Right atrium auricular region (tissue), 2 donors: ENCODE results near the gene GNG7. TPM values are rescaled to one million over a fixed set of nuclear protein-coding genes. Genes with fewer than 3 reads are reported as not detected.

Source experiments
- DNase-seq: peaks from one replicate; pipeline ENCODE4 v3.0.0-alpha.2; 2019; ENCODE audit warnings: low spot score
- H3K27ac ChIP-seq, 2 donors: fragments of 200-600 bp; sonication (generic); 1 replicate in 1 of 2; 2 replicates in 1 of 2; pipeline ENCODE4 v1.5.1; 2016 to 2019
- H3K27me3 ChIP-seq, 2 donors: fragments of 200-600 bp; sonication (generic); one replicate each; pipeline versions ENCODE4 v1.5.1 to v1.6.0; 2017 to 2019
- H3K36me3 ChIP-seq: fragments of 200-600 bp; sonication (generic); one replicate; pipeline ENCODE4 v1.5.1; 2016
- H3K4me1 ChIP-seq, 2 donors: fragments of 200-600 bp; sonication (generic); one replicate each; pipeline versions ENCODE4 v1.5.1 to v1.6.0; 2017 to 2019
- H3K4me3 ChIP-seq, 2 donors: fragments of 200-600 bp; sonication (generic); 1 replicate in 1 of 2; 2 replicates in 1 of 2; pipeline ENCODE4 v1.5.1; 2017 to 2019; ENCODE audit warnings: mild to moderate bottlenecking in 1 of 2, moderate library complexity in 1 of 2
- H3K9me3 ChIP-seq, 2 donors: fragments of 200-600 bp; sonication (generic); one replicate each; pipeline ENCODE4 v1.5.1; 2019
- CTCF ChIP-seq, 2 donors: fragments of 200-600 bp; sonication (generic); IDR thresholded peaks; one replicate each; pipeline ENCODE4 v1.5.1; 2019; ENCODE audit warnings: antibody characterized with exemption in 2 of 2
- total RNA-seq, 2 donors: library from RNA; depleted of rRNA; stranded (reverse); fragments of >200 nt; gene quantifications; one replicate each; pipeline ENCODE4 v1.1.0, GENCODE V29; 2016

GNG7 gene
- total RNA-seq, 2 donors from 2014 or later = 18.0 to 22.8 TPM

DNA sequence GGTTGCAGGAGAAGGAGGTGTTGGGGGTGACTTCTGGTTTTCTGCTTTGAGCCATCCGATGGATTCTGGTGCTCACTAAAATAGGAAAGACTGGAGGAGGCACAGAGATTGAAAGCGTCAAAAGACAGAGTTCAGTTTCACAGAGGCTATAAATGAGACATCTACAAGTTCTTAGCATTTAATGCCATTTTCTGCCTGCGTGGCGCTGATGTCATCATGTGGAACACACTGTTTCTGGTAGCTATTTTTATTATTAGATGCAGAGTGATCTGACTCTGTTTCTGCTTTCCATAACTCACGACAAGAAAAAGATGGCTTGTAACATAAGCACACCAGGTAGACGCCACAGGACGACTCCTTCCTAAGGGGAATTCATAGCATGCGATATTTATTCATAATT, 40.6 kb upstream of the GNG7 start:
- TF ChIP-seq CTCF (IDR thresholded peaks at IDR 0.05) = no peak
- no peaks in the 10 kb centered on the region for H3K36me3 ChIP-seq
- peaks cover 0 to 8% of the 10 kb centered on the region in 2 donors for H3K4me1 ChIP-seq
- H3K27ac ChIP-seq = no peak overlapping the region
- no peaks in the 10 kb centered on the region for H3K27me3 ChIP-seq
- no peak overlapping the region for H3K4me3 ChIP-seq
- DNase-seq = no peak
- no peaks in the 10 kb centered on the region for H3K9me3 ChIP-seq

- no peaks in the 10 kb centered on the region for H3K27me3 ChIP-seq
- peaks cover 9% of the 10 kb centered on the region for H3K36me3 ChIP-seq
- no peak for TF ChIP-seq CTCF (IDR thresholded peaks at IDR 0.05)
- no peak for DNase-seq
- H3K27ac ChIP-seq = no peak overlapping the region
- H3K9me3 ChIP-seq = no peaks in the 10 kb centered on the region
- peaks cover 0 to 8% of the 10 kb centered on the region in 2 donors for H3K4me1 ChIP-seq
- H3K4me3 ChIP-seq = peak overlapping the region; percentile 88 to 98
These were observed 37.8 kb upstream of the GNG7 start for GRCh38 chr19:2740314-2740656.

- H3K36me3 ChIP-seq = peaks cover 15% of the 10 kb centered on the region
- H3K4me3 ChIP-seq = peak within 1 kb of the TSS; percentile 88 to 98
- H3K27ac ChIP-seq = peak within 1 kb of the TSS; percentile 63 to 82
- peak; percentile 20 to 34 for TF ChIP-seq CTCF (IDR thresholded peaks at IDR 0.05)
- peaks cover 0 to 8% of the 10 kb centered on the region in 2 donors for H3K4me1 ChIP-seq
- DNase-seq = peak; percentile 97
- no peaks in the 10 kb centered on the region for H3K27me3 ChIP-seq
- no peaks in the 10 kb centered on the region for H3K9me3 ChIP-seq
These were observed 37.3 kb upstream of the GNG7 start, which contains the start of gene SLC39A3 for GRCh38 chr19:2739602-2740313. Gene SLC39A3 (minus strand): TSS chr19:2740017. CDS start chr19:2737257, 2,760 bp downstream.

GRCh38 chr19:2736550-2737190, 34.2 kb upstream of the GNG7 start:
- Histone ChIP-seq H3K4me3 (no peak overlapping the region), H3K27me3 (no peaks in the 10 kb centered on the region), H3K27ac (no peak overlapping the region), H3K4me1 (peaks cover 0 to 8% of the 10 kb centered on the region in 2 donors), H3K9me3 (no peaks in the 10 kb centered on the region), H3K36me3 (peaks cover 15% of the 10 kb centered on the region)
- no peak for TF ChIP-seq CTCF (IDR thresholded peaks at IDR 0.05)
- DNase-seq = no peak

- no peak overlapping the region for H3K27ac ChIP-seq
- no peaks in the 10 kb centered on the region for H3K9me3 ChIP-seq
- H3K27me3 ChIP-seq = no peaks in the 10 kb centered on the region
- H3K36me3 ChIP-seq = peaks cover 15% of the 10 kb centered on the region
- DNase-seq = no peak
- H3K4me3 ChIP-seq = no peak overlapping the region
- no peak for TF ChIP-seq CTCF (IDR thresholded peaks at IDR 0.05)
- peaks cover 0 to 8% of the 10 kb centered on the region in 2 donors for H3K4me1 ChIP-seq
These were observed 32.9 kb upstream of the GNG7 start for GRCh38 chr19:2735374-2735773.
